Tibial artery (tissue), 4 donors: ENCODE results near the gene CDCA7L.

Experiments
- DNase-seq, 2 donors: peaks; one replicate each; pipeline ENCODE4 v3.0.0-alpha.2; 2019
- H3K27ac ChIP-seq, 2 donors: fragments of 200-600 bp; sonication (generic) in 1 of 2; 1 replicate in 1 of 2; 2 replicates in 1 of 2; pipeline ENCODE4 v1.5.1; 2018 to 2019; ENCODE audit warnings: mild to moderate bottlenecking in 1 of 2
- H3K27me3 ChIP-seq, 2 donors: fragments of 200-600 bp; sonication (generic) in 1 of 2; one replicate each; pipeline versions ENCODE4 v1.5.1 to v1.6.0; 2016 to 2019
- H3K36me3 ChIP-seq, 3 donors: fragments of 200-600 bp; sonication (generic) in 2 of 3; one replicate each; pipeline ENCODE4 v1.5.1; 2016 to 2019; ENCODE audit warnings: mild to moderate bottlenecking in 2 of 3
- H3K4me1 ChIP-seq, 4 donors: fragments of 200-600 bp; sonication (generic) in 2 of 4; 1 replicate in 3 of 4; 2 replicates in 1 of 4; pipeline ENCODE4 v1.5.1; 2016 to 2019
- H3K4me3 ChIP-seq, 2 donors: fragments of 200-600 bp; sonication (generic) in 1 of 2; 1 replicate in 1 of 2; 2 replicates in 1 of 2; pipeline ENCODE4 v1.5.1; 2018 to 2019; ENCODE audit warnings: mild to moderate bottlenecking in 2 of 2
- H3K9me3 ChIP-seq, 3 donors: fragments of 200-600 bp; sonication (generic) in 1 of 3; one replicate each; pipeline ENCODE4 v1.5.1; 2016 to 2019
- CTCF ChIP-seq, 2 experiments: fragments of 200-600 bp in 1 of 2; fragments of 450-650 bp in 1 of 2; IDR thresholded peaks; one replicate each; pipeline ENCODE4 v1.5.1; 2017 to 2019; ENCODE audit warnings: antibody characterized with exemption in 2 of 2, mild to moderate bottlenecking in 1 of 2, moderate library complexity in 1 of 2
- intact Hi-C: fragments of 100-400 bp; cut with DNase I; formaldehyde crosslinking; loops from one replicate; pipeline ENCODE4 v1.15.0; 2023; ENCODE audit warnings: low total_unique reads

The CDCA7L gene

GRCh38 chr7:21923658-21924057, 22.0 kb downstream of the CDCA7L start:
- peaks cover 0 to 5% (median 0%) of the 10 kb centered on the region in 3 donors for H3K36me3 ChIP-seq
- no peak overlapping the region for H3K27ac ChIP-seq
- intact Hi-C loops = no loop called here
- TF ChIP-seq CTCF (IDR thresholded peaks at IDR 0.05) = no peak
- no peaks in the 10 kb centered on the region for H3K4me1 ChIP-seq
- no peaks in the 10 kb centered on the region for H3K27me3 ChIP-seq
- H3K9me3 ChIP-seq = no peaks in the 10 kb centered on the region
- H3K4me3 ChIP-seq = no peak overlapping the region
- DNase-seq = no peak

- Histone ChIP-seq H3K27me3 (no peaks in the 10 kb centered on the region), H3K4me1 (no peaks in the 10 kb centered on the region), H3K27ac (no peak overlapping the region), H3K4me3 (no peak overlapping the region), H3K9me3 (no peaks in the 10 kb centered on the region), H3K36me3 (peaks cover 0 to 1% (median 0%) of the 10 kb centered on the region in 3 donors)
- TF ChIP-seq CTCF (IDR thresholded peaks at IDR 0.05) = no peak
- intact Hi-C loops = no loop called here
- DNase-seq = no peak
These were observed 23.1 kb downstream of the CDCA7L start for GRCh38 chr7:21922605-21923004.

GRCh38 chr7:21920936-21921335, 24.8 kb downstream of the CDCA7L start:
- no peak for DNase-seq
- Histone ChIP-seq H3K4me3 (no peak overlapping the region), H3K36me3 (no peaks in the 10 kb centered on the region), H3K27ac (no peak overlapping the region), H3K9me3 (no peaks in the 10 kb centered on the region), H3K4me1 (no peaks in the 10 kb centered on the region), H3K27me3 (no peaks in the 10 kb centered on the region)
- TF ChIP-seq CTCF (IDR thresholded peaks at IDR 0.05) = no peak
- intact Hi-C loops = no loop called here

- Histone ChIP-seq H3K9me3 (no peaks in the 10 kb centered on the region), H3K27me3 (no peaks in the 10 kb centered on the region), H3K27ac (no peak overlapping the region), H3K4me3 (no peak overlapping the region), H3K36me3 (peaks cover 0 to 14% (median 0%) of the 10 kb centered on the region in 3 donors), H3K4me1 (no peaks in the 10 kb centered on the region)
- DNase-seq = no peak
- intact Hi-C loops = no loop called here
- no peak for TF ChIP-seq CTCF (IDR thresholded peaks at IDR 0.05)
These were observed 27.5 kb downstream of the CDCA7L start for GRCh38 chr7:21918216-21918615.

GRCh38 chr7:21916629-21917028, 29.1 kb downstream of the CDCA7L start:
- Histone ChIP-seq H3K27ac (no peak overlapping the region), H3K4me3 (no peak overlapping the region), H3K9me3 (no peaks in the 10 kb centered on the region), H3K36me3 (peaks cover 0 to 14% (median 0%) of the 10 kb centered on the region in 3 donors), H3K4me1 (no peaks in the 10 kb centered on the region), H3K27me3 (no peaks in the 10 kb centered on the region)
- DNase-seq = no peak
- TF ChIP-seq CTCF (IDR thresholded peaks at IDR 0.05) = no peak
- intact Hi-C loops = no loop called here

- no peak overlapping the region for H3K27ac ChIP-seq
- TF ChIP-seq CTCF (IDR thresholded peaks at IDR 0.05) = no peak
- intact Hi-C loops = no loop called here
- H3K4me1 ChIP-seq = no peaks in the 10 kb centered on the region
- no peak for DNase-seq
- no peak overlapping the region for H3K4me3 ChIP-seq
- H3K27me3 ChIP-seq = no peaks in the 10 kb centered on the region
- H3K36me3 ChIP-seq = peaks cover 0 to 14% (median 0%) of the 10 kb centered on the region in 3 donors
- H3K9me3 ChIP-seq = no peaks in the 10 kb centered on the region
These were observed 29.5 kb downstream of the CDCA7L start for GRCh38 chr7:21916176-21916575.
